Testis (tissue), 3 donors: Measurements from ENCODE around the gene HPN. TPM values are rescaled to one million over a fixed set of nuclear protein-coding genes. Genes with fewer than 3 reads are reported as not detected.

ENCODE experiments used
- DNase-seq: peaks from one replicate; pipeline ENCODE4 v3.0.0-alpha.2; 2019
- H3K27ac ChIP-seq, 2 donors: fragments of 200-600 bp; sonication (generic); one replicate each; pipeline ENCODE4 v1.5.1; 2019
- H3K27me3 ChIP-seq: fragments of 200-600 bp; sonication (generic); one replicate; pipeline ENCODE4 v1.5.1; 2019
- H3K36me3 ChIP-seq: fragments of 200-600 bp; sonication (generic); one replicate; pipeline ENCODE4 v1.5.1; 2017; ENCODE audit warnings: low read depth; ENCODE audit errors: missing control alignments
- H3K4me1 ChIP-seq: fragments of 200-600 bp; sonication (generic); one replicate; pipeline ENCODE4 v1.5.1; 2019
- H3K4me3 ChIP-seq, 2 donors: fragments of 200-600 bp; sonication (generic); one replicate each; pipeline ENCODE4 v1.5.1; 2017 to 2019
- H3K9me3 ChIP-seq: fragments of 200-600 bp; sonication (generic); one replicate; pipeline ENCODE4 v1.5.1; 2017
- CTCF ChIP-seq, 3 experiments: fragments of 450-650 bp in 2 of 3; fragments of 200-600 bp in 1 of 3; sonication (generic) in 1 of 3; IDR thresholded peaks; one replicate each; pipeline ENCODE4 v1.5.1; 2016 to 2019; ENCODE audit warnings: antibody characterized with exemption in 3 of 3, mild to moderate bottlenecking in 2 of 3, moderate library complexity in 1 of 3
- POLR2A ChIP-seq: fragments of 450-650 bp; IDR thresholded peaks from one replicate; pipeline ENCODE4 v1.6.1; 2017; ENCODE audit warnings: antibody characterized with exemption, mild to moderate bottlenecking, moderate library complexity
- WGBS, 2 donors: methylation state at CpG; one replicate each; pipeline ENCODE4 v1.1.5; 2018; 5-methylcytosine and 5-hydroxymethylcytosine counted together
- intact Hi-C: fragments of 100-400 bp; cut with DNase I; formaldehyde crosslinking; loops from one replicate; pipeline ENCODE4 v1.15.1; 2023; ENCODE audit warnings: low total_unique reads
- polyA plus RNA-seq: library from polyadenylated mRNA; stranded (reverse); fragments of 350-450 nt; fragmentation: Illumina TruSeq; extraction: RNeasy Lipid Tissue Mini Kit (QIAGEN cat#74804); gene quantifications from one replicate; pipeline ENCODE4 v1.2.3, GENCODE V29; 2014; ENCODE audit warnings: low read depth, low replicate concordance; ENCODE audit not compliant: insufficient read depth
- total RNA-seq, 2 donors: library from RNA; depleted of rRNA; stranded (reverse); fragments of >200 nt; gene quantifications; one replicate each; pipeline ENCODE4 v1.2.3, GENCODE V29; 2016

The HPN gene
- total and polyA plus RNA-seq, 3 donors from 2014 or later, result 0.79 to 8.2 (median 1.7) TPM

- no peaks in the 10 kb centered on the region for H3K36me3 ChIP-seq
- 8 to 9% methylated on average over 12 to 23 of the region's 23 CpGs for WGBS, 2 donors
- TF ChIP-seq POLR2A, result no peak
- TF ChIP-seq CTCF (IDR thresholded peaks at IDR 0.05), result peak; percentile 86 to 96 (median 88)
- peak overlapping the region; percentile 21 to 39 for H3K4me3 ChIP-seq
- peaks cover 3% of the 10 kb centered on the region for H3K4me1 ChIP-seq
- no peaks in the 10 kb centered on the region for H3K9me3 ChIP-seq
- DNase-seq, result peak; percentile 86
- no peaks in the 10 kb centered on the region for H3K27me3 ChIP-seq
- no peak overlapping the region for H3K27ac ChIP-seq
- intact Hi-C loops, result no loop called here
Measured at GRCh38 chr19:35114353-35115176, 73.0 kb downstream of the HPN start.

GRCh38 chr19:35115177-35115951 is 73.8 kb downstream of the HPN start, which contains the start of gene FXYD3:
FXYD3 (plus strand) TSS chr19:35115823; CDS start chr19:35119377, 3,554 bp downstream.
- no peak for TF ChIP-seq CTCF (IDR thresholded peaks at IDR 0.05)
- no peak for TF ChIP-seq POLR2A
- Histone ChIP-seq H3K9me3 (no peaks in the 10 kb centered on the region), H3K27me3 (no peaks in the 10 kb centered on the region), H3K36me3 (no peaks in the 10 kb centered on the region), H3K4me1 (peaks cover 6% of the 10 kb centered on the region), H3K27ac (no peak within 1 kb of the TSS), H3K4me3 (peak within 1 kb of the TSS; percentile 21 to 39)
- DNase-seq, result no peak
- 57 to 58% methylated on average over 11 to 14 of the region's 14 CpGs for WGBS, 2 donors
- intact Hi-C loops, result no loop called here

Other genes starting within 250 kb of the HPN start
- 1 to 10 TPM; 2.0 to 3.3 TPM for gene ZNF30, start 114.8 kb upstream of the HPN start, total RNA-seq
- 4.8 TPM for gene ZNF30, start 114.8 kb upstream of the HPN start, polyA plus RNA-seq
- gene ZNF792, start 77.5 kb upstream of the HPN start, total RNA-seq, result 1 to 10 TPM; 5.4 to 6.6 TPM
- gene ZNF792, start 77.5 kb upstream of the HPN start, polyA plus RNA-seq, result 2.3 TPM
- gene GRAMD1A, start 41.4 kb upstream of the HPN start, total RNA-seq, result 10 to 100 TPM; 92.4 to 99.3 TPM
- 62.8 TPM for gene GRAMD1A, start 41.4 kb upstream of the HPN start, polyA plus RNA-seq
- gene SCN1B, start 11.3 kb upstream of the HPN start, total RNA-seq, result 1 to 10 TPM; 3.5 to 6.6 TPM
- 7.5 TPM for gene SCN1B, start 11.3 kb upstream of the HPN start, polyA plus RNA-seq
- 1 to 10 TPM in 1 of 2 donors, not detected in 1; 2.6 TPM for gene FXYD3, start 74.1 kb downstream of the HPN start, total RNA-seq
- gene FXYD3, start 74.1 kb downstream of the HPN start, polyA plus RNA-seq, result not detected
- gene LGI4, start 93.3 kb downstream of the HPN start, total RNA-seq, result 1 to 10 TPM; 4.5 to 7.9 TPM
- gene LGI4, start 93.3 kb downstream of the HPN start, polyA plus RNA-seq, result 4.5 TPM
- gene FXYD1, start 97.1 kb downstream of the HPN start, total RNA-seq, result 10 to 100 TPM in 1 of 2 donors, 1 to 10 TPM in 1; 2.3 to 11.1 TPM
- gene FXYD1, start 97.1 kb downstream of the HPN start, polyA plus RNA-seq, result 48.5 TPM
- gene FXYD7, start 101.5 kb downstream of the HPN start, total RNA-seq, result 1 to 10 TPM in 1 of 2 donors, not detected in 1; 1.2 TPM
- 2.1 TPM for gene FXYD7, start 101.5 kb downstream of the HPN start, polyA plus RNA-seq
- 10 to 100 TPM in 1 of 2 donors, 1 to 10 TPM in 1; 5.7 to 17.5 TPM for gene FXYD5, start 113.0 kb downstream of the HPN start, total RNA-seq
- gene FXYD5, start 113.0 kb downstream of the HPN start, polyA plus RNA-seq, result 38.1 TPM
- 100 to 1,000 TPM in 1 of 2 donors, 10 to 100 TPM in 1; 18.4 to 105 TPM for gene FAM187B, start 187.0 kb downstream of the HPN start, total RNA-seq
- gene FAM187B, start 187.0 kb downstream of the HPN start, polyA plus RNA-seq, result 79.2 TPM
- 100 to 1,000 TPM; 154 to 195 TPM for gene LSR, start 207.3 kb downstream of the HPN start, total RNA-seq
- gene LSR, start 207.3 kb downstream of the HPN start, polyA plus RNA-seq, result 85.7 TPM
- 100 to 1,000 TPM; 105 to 123 TPM for gene USF2, start 227.2 kb downstream of the HPN start, total RNA-seq
- 83.1 TPM for gene USF2, start 227.2 kb downstream of the HPN start, polyA plus RNA-seq
- gene HAMP, start 240.8 kb downstream of the HPN start, total RNA-seq, result not detected
- 1.6 TPM for gene HAMP, start 240.8 kb downstream of the HPN start, polyA plus RNA-seq